ENCODE results near the gene SHISAL2B.

DNA sequence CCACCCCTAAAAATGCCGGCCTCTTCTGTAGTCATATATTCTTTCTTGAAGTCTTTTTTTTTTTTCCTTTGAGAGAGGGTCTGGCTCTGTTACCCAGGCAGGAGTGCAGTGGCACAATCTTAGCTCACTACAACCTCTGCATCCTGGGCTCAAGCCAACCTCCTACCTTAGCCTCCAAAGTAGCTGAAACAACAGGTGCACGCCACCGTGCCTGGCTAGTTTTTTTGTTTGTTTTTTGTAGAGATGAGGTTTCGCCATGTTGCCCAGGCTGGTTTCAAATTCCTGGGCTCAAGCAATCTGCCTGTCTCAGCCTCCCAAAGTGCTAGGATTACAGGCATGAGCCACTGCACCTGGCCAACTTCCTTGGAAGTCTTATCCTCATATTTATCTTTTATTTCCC lies 59.1 kb downstream of the SHISAL2B start:
- TF ChIP-seq, protein P1, sequence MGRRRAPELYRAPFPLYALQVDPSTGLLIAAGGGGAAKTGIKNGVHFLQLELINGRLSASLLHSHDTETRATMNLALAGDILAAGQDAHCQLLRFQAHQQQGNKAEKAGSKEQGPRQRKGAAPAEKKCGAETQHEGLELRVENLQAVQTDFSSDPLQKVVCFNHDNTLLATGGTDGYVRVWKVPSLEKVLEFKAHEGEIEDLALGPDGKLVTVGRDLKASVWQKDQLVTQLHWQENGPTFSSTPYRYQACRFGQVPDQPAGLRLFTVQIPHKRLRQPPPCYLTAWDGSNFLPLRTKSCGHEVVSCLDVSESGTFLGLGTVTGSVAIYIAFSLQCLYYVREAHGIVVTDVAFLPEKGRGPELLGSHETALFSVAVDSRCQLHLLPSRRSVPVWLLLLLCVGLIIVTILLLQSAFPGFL (CRISPR knock-in tag; IDR thresholded peaks at IDR 0.05; ENCODE audit: borderline replicate concordance), result no peak
- TF ChIP-seq AR (CRISPR knock-in tag; IDR thresholded peaks at IDR 0.05) (no peak), ETV6 (CRISPR knock-in tag; IDR thresholded peaks at IDR 0.05) (no peak)

Measured in WTC11 (cell line).